IPS DF 6.9 (cell line): Measurements from ENCODE around the gene LRP1B.

Experiments used
- DNase-seq: peaks from one replicate; pipeline ENCODE4 v3.0.0-alpha.2; 2013; ENCODE audit warnings: low read depth, low spot score
- H3K27ac ChIP-seq: one replicate; pipeline ENCODE4 v1.5.1; 2013; ENCODE audit warnings: low read length, control low read depth
- H3K27me3 ChIP-seq: 2 replicates; pipeline ENCODE4 v1.6.1; 2013; ENCODE audit warnings: mild to moderate bottlenecking, low read length; ENCODE audit not compliant: control insufficient read depth, insufficient read depth
- H3K36me3 ChIP-seq: 2 replicates; pipeline ENCODE4 v1.6.1; 2013; ENCODE audit warnings: low read length; ENCODE audit not compliant: control insufficient read depth, insufficient read depth
- H3K4me1 ChIP-seq: 2 replicates; pipeline ENCODE4 v1.6.1; 2013; ENCODE audit warnings: low read length; ENCODE audit not compliant: control insufficient read depth, insufficient read depth
- H3K4me3 ChIP-seq: 2 replicates; pipeline ENCODE4 v1.5.1; 2013; ENCODE audit warnings: mild to moderate bottlenecking, low read length
- H3K9me3 ChIP-seq: 2 replicates; pipeline ENCODE4 v1.6.1; 2013; ENCODE audit warnings: low read length, inconsistent platforms; ENCODE audit not compliant: control insufficient read depth, insufficient read depth
- WGBS: extraction: QIAGEN DNeasy Blood & Tissue Kit; methylation state at CpG from one replicate; pipeline ENCODE4 v1.1.7; 2013; ENCODE audit warnings: mixed read lengths, missing lambda C conversion rate; ENCODE audit not compliant: insufficient read length, insufficient coverage; 5-methylcytosine and 5-hydroxymethylcytosine counted together

LRP1B gene

DNA sequence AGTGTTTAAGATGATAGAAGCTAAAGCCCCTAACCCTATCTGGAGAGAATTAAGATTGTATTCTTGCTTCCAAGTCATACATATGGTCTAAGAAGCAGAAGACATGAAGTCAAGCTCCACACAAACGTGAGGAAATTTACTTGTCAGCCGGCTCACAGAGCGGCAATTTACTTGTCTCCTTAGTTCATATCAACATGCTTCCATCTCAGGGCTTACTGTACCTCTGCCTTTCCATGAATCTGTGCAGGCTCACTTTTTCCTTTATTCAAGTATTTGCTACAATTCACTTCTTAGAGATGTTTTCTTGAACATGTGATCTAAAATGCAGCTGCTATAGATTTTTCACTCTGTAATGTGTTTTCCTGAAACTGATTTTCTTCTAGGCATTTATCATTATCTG, 1386.4 kb downstream of the LRP1B start:
- no peak for DNase-seq
- H3K36me3 ChIP-seq, result no peaks in the 10 kb centered on the region
- no peaks in the 10 kb centered on the region for H3K4me1 ChIP-seq
- no peak overlapping the region for H3K27ac ChIP-seq
- no peaks in the 10 kb centered on the region for H3K27me3 ChIP-seq
- WGBS, result no CpG with 5 or more reads among the region's 3 CpGs
- H3K9me3 ChIP-seq, result no peaks in the 10 kb centered on the region
- H3K4me3 ChIP-seq, result no peak overlapping the region

DNA sequence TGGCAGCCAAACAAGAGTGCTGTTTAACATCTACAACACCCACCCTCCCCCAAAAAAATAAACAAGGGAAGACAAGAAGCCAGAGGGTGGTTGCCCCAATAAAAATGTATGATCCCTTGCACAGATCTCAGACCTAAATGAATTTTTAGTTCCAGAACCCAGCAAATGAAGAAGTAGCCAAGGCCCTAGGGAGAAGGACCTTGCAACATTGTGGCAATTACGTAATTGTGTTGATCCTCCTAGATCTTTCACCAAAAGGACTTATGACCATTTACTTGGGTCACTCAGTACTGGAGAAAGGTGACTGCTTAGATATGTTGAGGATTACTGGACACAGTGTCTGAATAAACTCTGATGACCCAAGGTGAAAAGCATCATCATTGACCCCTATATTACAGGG, 1393.8 kb downstream of the LRP1B start:
- H3K9me3 ChIP-seq, result no peaks in the 10 kb centered on the region
- no peak for DNase-seq
- no CpG with 5 or more reads among the region's 1 CpG for WGBS
- no peaks in the 10 kb centered on the region for H3K36me3 ChIP-seq
- no peak overlapping the region for H3K27ac ChIP-seq
- H3K27me3 ChIP-seq, result no peaks in the 10 kb centered on the region
- H3K4me1 ChIP-seq, result no peaks in the 10 kb centered on the region
- H3K4me3 ChIP-seq, result no peak overlapping the region

DNA sequence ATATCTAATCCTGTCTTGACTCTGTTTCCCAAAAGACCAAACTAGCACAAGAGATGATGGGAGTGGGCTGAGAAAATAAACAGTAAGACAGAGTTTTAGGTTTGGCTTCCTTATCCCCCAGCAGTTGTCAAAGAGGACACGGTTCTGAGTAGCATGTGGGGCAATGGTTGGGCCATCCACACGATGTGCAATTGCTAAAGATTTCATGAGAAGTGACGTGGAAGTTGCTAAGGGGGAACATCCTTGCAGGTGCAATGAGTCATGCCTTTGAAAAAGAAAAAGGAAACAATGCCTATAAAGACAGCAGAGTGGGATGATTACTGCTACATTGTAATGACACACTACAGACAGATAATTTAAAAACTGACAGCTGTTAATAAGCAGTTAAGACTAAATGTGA, 1395.8 kb downstream of the LRP1B start:
- H3K36me3 ChIP-seq, result no peaks in the 10 kb centered on the region
- no peaks in the 10 kb centered on the region for H3K27me3 ChIP-seq
- DNase-seq, result no peak
- WGBS, result no CpG with 5 or more reads among the region's 3 CpGs
- H3K4me1 ChIP-seq, result no peaks in the 10 kb centered on the region
- no peak overlapping the region for H3K4me3 ChIP-seq
- H3K27ac ChIP-seq, result no peak overlapping the region
- H3K9me3 ChIP-seq, result no peaks in the 10 kb centered on the region

DNA sequence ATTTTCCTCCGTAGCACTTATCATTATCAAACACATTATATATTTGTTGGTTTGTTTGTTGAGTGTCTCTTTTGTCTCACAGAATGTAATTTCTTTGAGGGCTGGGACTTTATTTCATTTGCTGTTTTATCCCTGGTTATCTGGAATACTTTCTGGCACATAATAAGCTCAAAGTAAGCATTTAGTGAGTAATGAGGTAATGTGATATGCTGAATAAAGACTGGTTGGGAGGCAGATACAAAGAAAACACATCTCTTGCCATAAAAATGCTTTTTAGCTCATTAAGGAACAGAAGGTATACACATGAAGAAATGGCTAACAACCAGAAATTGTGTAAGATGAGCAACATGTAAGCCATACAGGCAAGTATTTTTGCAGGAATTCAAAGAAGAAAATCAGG, 1411.8 kb downstream of the LRP1B start:
- WGBS, result 100% methylated on average over 1 of the region's 1 CpG
- Histone ChIP-seq H3K9me3 (no peaks in the 10 kb centered on the region), H3K36me3 (no peaks in the 10 kb centered on the region), H3K4me3 (no peak overlapping the region), H3K4me1 (no peaks in the 10 kb centered on the region), H3K27me3 (no peaks in the 10 kb centered on the region), H3K27ac (no peak overlapping the region)
- no peak for DNase-seq

DNA sequence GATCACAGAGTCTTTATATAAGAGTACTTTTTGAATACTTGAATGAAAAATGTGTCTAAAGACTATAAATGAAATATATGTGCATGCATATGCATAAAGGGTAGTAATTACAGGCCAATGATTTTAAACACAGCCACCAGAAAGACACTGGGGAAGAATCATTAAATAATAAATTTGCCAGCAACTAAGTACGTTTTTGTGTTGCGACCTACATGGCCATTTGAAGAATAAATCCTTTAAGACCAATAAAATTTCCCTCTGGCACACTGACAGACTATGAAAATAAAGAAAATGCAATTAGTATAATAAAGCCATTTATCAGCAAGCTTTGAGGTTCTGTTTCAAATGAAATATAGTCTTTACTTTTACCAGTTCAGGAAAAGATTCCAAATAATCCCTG, 1413.3 kb downstream of the LRP1B start:
- no peaks in the 10 kb centered on the region for H3K36me3 ChIP-seq
- H3K4me1 ChIP-seq, result no peaks in the 10 kb centered on the region
- no peak overlapping the region for H3K4me3 ChIP-seq
- no peaks in the 10 kb centered on the region for H3K27me3 ChIP-seq
- no CpG with 5 or more reads among the region's 2 CpGs for WGBS
- H3K9me3 ChIP-seq, result no peaks in the 10 kb centered on the region
- H3K27ac ChIP-seq, result no peak overlapping the region
- no peak for DNase-seq

DNA sequence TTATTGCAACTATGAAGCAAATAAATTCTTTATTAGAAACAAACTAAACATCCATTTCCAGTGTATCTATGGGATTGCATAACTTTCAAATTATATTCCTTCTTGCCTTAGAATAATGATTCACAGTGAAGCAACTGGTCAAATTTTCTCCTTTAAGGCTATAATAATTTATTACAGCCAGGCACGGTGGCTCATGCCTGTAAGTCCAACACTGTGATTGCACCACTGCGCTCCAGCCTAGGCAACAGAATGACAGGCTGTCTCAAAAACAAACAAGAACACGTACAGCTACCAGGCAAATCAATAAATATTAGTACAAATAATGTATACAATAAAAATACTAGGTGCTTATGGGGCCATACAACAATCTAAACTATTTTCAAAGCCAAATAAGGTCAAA, 1416.2 kb downstream of the LRP1B start:
- no CpG with 5 or more reads among the region's 3 CpGs for WGBS
- Histone ChIP-seq H3K36me3 (no peaks in the 10 kb centered on the region), H3K9me3 (no peaks in the 10 kb centered on the region), H3K4me3 (no peak overlapping the region), H3K27me3 (no peaks in the 10 kb centered on the region), H3K27ac (no peak overlapping the region), H3K4me1 (no peaks in the 10 kb centered on the region)
- DNase-seq, result no peak

DNA sequence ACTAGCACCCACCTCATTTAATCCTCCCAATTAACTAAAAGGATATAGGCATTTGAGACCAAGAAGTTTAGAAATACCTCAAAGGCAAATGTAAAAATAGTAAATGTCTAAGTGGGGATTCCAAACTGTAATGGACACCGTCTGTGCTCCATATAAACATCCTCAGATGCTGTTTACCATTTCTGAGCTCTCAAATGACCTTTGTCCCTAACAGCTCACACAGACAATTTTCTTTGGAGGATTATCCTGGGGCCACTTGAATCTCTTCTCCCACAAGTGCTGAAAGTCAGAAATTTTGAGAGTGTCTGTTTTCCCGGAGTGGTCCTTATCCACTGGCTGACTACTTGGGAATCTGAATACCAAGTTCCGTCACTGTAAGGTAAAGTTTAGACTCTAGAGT, 1418.9 kb downstream of the LRP1B start:
- H3K4me1 ChIP-seq, result no peaks in the 10 kb centered on the region
- H3K9me3 ChIP-seq, result no peaks in the 10 kb centered on the region
- H3K27me3 ChIP-seq, result no peaks in the 10 kb centered on the region
- no peak overlapping the region for H3K27ac ChIP-seq
- H3K36me3 ChIP-seq, result no peaks in the 10 kb centered on the region
- DNase-seq, result no peak
- no peak overlapping the region for H3K4me3 ChIP-seq
- WGBS, result no CpG with 5 or more reads among the region's 3 CpGs

DNA sequence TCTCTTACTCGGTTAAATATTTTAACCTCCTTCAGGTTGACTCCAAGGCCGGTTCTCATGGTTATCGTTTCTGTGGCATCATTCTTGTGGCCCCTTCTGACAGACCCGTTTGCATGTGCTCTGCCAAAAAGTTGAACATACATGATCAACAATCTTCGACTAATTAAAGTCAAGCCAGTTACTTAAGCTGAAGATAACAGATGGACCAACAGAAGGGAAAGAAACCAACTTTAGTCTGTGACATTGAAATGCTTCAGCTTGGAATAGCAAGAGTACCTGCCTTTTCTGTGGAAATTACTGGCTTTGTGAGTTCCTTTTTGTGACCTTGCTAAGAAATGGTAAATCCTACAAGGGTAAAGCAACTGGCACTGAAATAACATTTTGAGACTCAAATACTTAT, 1429.1 kb downstream of the LRP1B start:
- no peaks in the 10 kb centered on the region for H3K27me3 ChIP-seq
- no peaks in the 10 kb centered on the region for H3K4me1 ChIP-seq
- H3K27ac ChIP-seq, result no peak overlapping the region
- H3K36me3 ChIP-seq, result no peaks in the 10 kb centered on the region
- DNase-seq, result no peak
- H3K9me3 ChIP-seq, result no peaks in the 10 kb centered on the region
- H3K4me3 ChIP-seq, result no peak overlapping the region
- no CpG with 5 or more reads among the region's 5 CpGs for WGBS

DNA sequence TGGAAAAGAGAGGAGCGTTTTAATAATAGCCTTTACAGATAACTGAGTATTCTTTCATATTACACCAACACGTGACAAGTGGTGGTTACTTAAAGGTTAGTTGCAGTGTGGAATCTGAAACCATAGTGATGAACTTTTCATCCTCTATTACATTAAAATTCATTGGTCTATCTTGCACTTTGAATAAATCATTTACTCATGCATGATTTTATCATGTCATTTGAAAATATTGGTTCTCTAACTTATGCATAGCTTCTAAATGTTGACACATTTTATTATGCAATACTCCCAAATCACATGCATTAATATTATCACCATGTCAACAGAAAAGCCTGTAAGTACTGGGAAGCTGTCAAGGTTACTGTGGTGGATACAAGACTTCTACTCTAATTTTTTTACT, 1432.2 kb downstream of the LRP1B start:
- H3K27ac ChIP-seq, result no peak overlapping the region
- no peaks in the 10 kb centered on the region for H3K9me3 ChIP-seq
- no peaks in the 10 kb centered on the region for H3K4me1 ChIP-seq
- no peak for DNase-seq
- no peak overlapping the region for H3K4me3 ChIP-seq
- no peaks in the 10 kb centered on the region for H3K27me3 ChIP-seq
- no peaks in the 10 kb centered on the region for H3K36me3 ChIP-seq
- WGBS, result no CpG with 5 or more reads among the region's 2 CpGs

DNA sequence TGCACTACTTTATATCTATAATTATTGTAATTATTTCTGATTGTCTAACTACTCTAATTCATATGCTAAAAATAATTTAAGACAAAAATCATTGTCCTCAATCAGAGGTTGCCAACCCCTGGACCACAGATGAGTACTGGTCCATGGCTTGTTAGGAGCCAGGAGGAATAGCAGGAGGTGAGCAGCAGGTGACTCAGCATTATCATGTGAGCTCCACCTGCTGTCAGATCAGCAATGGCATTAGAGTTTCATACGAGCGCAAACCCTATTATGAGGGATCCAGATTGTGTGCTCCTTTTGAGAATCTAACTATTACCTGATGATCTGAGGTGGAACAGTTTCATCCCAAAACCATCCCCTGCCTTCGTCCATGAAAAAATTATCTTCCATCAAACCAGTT, 1434.4 kb downstream of the LRP1B start:
- no peaks in the 10 kb centered on the region for H3K27me3 ChIP-seq
- DNase-seq, result no peak
- no peak overlapping the region for H3K27ac ChIP-seq
- no peak overlapping the region for H3K4me3 ChIP-seq
- H3K9me3 ChIP-seq, result no peaks in the 10 kb centered on the region
- WGBS, result no CpG with 5 or more reads among the region's 3 CpGs
- no peaks in the 10 kb centered on the region for H3K36me3 ChIP-seq
- no peaks in the 10 kb centered on the region for H3K4me1 ChIP-seq

DNA sequence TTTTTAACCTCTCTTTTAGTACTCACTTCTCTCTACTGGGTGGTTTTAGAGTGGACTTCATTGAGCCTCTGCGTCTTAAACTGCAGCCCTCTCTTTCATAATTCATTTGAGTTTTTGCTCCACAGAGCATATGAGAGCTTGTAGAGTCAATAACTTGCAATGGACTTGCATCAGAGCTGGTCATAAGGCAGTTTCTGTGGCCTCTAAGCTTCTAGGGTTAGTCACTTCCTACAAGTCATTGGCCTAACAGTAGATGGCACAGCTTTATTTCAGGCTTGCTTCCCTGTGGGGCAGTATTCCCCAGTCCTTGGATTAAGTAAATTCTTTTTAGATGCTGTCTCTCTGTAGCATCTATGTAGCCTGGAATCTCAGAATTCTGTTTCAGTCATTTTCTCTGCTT, 1435.7 kb downstream of the LRP1B start:
- no peaks in the 10 kb centered on the region for H3K27me3 ChIP-seq
- no peaks in the 10 kb centered on the region for H3K4me1 ChIP-seq
- peak; percentile 5 for DNase-seq
- no CpG with 5 or more reads among the region's 1 CpG for WGBS
- no peak overlapping the region for H3K27ac ChIP-seq
- H3K4me3 ChIP-seq, result no peak overlapping the region
- no peaks in the 10 kb centered on the region for H3K36me3 ChIP-seq
- H3K9me3 ChIP-seq, result no peaks in the 10 kb centered on the region
